ENCODE data around the gene AKAP6.

DNA sequence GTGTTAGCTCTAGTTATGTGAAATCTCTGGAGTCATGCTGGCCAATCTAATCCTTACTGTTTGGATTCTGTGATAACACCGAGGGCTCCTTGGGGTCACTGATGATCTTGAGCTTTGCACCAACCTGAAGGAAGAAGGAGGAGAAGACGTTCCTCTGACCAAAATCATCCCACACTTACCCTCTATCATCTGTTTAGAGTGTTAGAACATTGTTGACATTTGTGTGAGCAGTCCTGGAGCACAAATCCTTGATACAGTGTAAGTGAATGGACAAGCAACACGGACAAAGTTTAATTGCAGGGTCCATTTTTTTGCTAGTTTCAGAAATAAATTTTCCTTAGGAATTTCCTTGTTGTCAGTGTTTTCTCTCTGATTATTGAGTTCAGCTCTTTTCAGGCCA lies 181.7 kb downstream of the AKAP6 start:
- TF ChIP-seq POLR2A (IDR thresholded peaks at IDR 0.05): no peak
- TF ChIP-seq, protein P1, sequence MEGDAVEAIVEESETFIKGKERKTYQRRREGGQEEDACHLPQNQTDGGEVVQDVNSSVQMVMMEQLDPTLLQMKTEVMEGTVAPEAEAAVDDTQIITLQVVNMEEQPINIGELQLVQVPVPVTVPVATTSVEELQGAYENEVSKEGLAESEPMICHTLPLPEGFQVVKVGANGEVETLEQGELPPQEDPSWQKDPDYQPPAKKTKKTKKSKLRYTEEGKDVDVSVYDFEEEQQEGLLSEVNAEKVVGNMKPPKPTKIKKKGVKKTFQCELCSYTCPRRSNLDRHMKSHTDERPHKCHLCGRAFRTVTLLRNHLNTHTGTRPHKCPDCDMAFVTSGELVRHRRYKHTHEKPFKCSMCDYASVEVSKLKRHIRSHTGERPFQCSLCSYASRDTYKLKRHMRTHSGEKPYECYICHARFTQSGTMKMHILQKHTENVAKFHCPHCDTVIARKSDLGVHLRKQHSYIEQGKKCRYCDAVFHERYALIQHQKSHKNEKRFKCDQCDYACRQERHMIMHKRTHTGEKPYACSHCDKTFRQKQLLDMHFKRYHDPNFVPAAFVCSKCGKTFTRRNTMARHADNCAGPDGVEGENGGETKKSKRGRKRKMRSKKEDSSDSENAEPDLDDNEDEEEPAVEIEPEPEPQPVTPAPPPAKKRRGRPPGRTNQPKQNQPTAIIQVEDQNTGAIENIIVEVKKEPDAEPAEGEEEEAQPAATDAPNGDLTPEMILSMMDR (IDR thresholded peaks at IDR 0.05): no peak

Measured in right lobe of liver (tissue), 4 donors.